Neural progenitor cell (in vitro differentiated cells): ENCODE measurements around the gene PINLYP.

ENCODE experiments used
- EZH2 ChIP-seq: fragments of 200-600 bp; sonication (generic); IDR thresholded peaks from 2 replicates; pipeline ENCODE4 v1.6.1; 2017; ENCODE audit warnings: antibody characterized with exemption, mild to moderate bottlenecking, moderate library complexity
- TF ChIP-seq, protein P1 (sequence below): fragments of 200-600 bp; sonication (generic); IDR thresholded peaks from 2 replicates; pipeline ENCODE4 v1.5.1; 2017; ENCODE audit warnings: antibody characterized with exemption, mild to moderate bottlenecking

DNA sequence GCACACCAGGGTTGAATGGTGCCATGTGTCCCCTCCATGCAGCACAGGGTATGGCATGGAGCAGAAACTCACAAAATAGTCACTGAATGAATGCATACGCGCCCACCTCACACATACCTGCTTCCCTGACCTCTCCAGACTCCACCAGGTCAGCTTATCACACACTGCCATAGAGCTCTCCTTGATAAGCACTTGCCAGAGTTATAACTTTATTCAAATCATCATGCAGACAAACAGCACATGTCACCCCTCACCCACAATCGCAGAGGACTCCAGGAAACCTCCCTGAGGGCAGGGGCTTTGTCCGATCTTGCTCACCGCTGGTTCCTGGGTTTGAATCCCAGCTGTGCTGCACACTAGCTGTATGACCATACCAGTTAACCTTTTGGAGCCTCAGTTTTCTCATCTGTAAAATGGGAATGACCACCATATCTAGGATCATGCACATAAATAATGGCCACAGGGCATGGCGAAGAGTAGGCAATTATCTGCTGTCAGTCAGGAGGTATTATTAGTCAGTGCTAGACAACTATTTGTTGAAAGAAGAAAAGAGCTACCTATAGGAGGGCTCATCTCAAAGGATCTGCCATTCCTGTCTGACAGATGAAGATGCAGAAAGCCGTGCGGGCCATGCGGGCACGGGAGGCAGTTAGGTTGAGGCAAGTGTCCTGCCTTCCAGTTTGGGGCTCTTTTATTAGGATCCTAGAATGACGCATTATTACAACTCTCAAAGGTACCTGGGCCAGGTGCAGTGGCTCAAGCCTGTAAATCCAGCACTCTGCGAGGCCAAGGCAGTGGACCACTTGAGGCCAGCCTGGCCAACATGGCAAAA lies 14.2 kb upstream of the PINLYP start:
- TF ChIP-seq, protein P1, sequence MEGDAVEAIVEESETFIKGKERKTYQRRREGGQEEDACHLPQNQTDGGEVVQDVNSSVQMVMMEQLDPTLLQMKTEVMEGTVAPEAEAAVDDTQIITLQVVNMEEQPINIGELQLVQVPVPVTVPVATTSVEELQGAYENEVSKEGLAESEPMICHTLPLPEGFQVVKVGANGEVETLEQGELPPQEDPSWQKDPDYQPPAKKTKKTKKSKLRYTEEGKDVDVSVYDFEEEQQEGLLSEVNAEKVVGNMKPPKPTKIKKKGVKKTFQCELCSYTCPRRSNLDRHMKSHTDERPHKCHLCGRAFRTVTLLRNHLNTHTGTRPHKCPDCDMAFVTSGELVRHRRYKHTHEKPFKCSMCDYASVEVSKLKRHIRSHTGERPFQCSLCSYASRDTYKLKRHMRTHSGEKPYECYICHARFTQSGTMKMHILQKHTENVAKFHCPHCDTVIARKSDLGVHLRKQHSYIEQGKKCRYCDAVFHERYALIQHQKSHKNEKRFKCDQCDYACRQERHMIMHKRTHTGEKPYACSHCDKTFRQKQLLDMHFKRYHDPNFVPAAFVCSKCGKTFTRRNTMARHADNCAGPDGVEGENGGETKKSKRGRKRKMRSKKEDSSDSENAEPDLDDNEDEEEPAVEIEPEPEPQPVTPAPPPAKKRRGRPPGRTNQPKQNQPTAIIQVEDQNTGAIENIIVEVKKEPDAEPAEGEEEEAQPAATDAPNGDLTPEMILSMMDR = no peak
- no peak for TF ChIP-seq EZH2
